GM21447 (cell line): Measurements from ENCODE around the gene LIPG.

ENCODE experiments used
- ATAC-seq: cut with Tn5 transposase; IDR thresholded peaks from one replicate; pipeline ENCODE4 v1.9.1; 2021; ENCODE audit not compliant: unreplicated experiment

Gene LIPG

DNA sequence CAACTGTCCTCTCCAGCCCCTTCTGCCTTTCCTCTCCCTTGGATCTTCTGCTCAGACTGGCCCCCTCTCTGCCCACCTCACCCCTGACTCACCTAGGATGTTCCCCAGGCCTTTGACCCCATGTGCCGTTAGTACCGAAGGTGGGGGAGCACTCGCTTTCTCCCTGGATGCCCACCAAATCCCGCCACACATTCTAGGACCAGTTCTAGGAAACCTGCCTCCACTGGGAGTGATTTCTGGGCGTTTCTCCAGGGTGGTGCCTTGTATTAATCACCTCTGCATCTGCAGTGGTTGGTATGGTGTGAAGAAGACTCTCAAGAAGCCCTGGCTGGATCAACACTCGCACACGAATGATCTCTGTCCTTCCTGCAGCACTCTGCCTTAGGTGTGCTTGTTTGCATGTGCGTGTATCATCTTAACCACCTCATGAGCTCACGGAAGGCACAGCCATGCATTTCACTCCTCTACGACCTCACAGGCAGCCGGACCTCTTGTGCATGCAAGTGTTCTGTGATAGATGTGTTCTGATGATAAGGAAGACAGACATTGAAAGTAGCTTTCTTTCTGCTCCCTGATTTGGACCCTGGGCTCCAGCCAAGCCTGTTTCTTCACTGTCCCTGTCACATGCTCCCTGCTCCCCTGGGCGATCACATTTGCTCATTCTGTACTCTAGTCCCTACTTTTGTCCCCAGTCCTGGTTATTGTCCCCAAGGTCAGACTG, 69.4 kb downstream of the LIPG start:
- ATAC-seq = no peak

DNA sequence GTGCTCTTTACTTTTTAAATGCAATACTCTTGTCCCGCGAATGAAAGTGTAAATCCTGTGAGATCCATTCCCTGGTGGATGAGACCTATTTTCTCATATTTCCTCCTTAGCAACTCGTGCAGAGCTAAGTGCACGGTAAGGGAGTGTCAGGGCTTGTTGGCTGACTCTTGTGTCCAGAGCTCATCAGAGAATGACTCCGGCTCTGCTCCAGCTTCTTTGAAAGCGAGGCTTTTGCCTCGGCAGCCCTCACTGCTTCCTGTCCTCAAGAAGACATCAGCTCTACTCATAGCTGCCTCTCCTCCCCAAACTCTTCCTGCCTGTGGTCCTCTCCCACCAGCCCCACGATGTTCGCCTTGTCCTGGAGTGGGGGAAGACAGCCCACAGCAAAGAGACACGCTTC, 70.7 kb downstream of the LIPG start:
- no peak for ATAC-seq

DNA sequence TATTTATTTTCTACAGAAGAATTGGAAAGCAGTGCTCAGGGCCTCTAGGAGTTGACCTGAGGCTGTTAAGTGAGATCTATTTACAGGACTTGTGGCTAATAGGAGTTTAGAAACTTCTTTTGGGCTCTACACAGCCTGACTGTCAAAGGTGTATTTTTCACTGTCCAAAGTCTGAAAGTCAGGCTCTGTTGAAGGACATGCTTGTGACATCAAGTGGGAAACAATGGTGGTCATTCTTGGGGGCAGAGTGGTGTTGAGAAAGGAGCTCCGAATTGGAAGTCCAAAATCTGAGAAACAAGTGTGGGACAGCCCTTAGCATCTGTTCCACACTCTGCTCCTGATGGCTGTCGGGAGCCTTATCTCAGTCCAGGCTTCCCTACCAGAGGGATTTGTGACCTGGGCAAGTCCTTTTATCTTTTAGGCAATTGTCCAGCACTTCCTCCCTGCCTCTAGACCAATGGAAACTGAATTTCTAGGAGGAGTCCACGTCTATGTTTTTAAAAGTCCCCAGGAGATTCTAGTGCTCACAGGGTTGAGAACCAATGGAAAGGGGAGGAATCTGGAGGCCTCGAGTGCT, 76.4 kb downstream of the LIPG start:
- no peak for ATAC-seq

DNA sequence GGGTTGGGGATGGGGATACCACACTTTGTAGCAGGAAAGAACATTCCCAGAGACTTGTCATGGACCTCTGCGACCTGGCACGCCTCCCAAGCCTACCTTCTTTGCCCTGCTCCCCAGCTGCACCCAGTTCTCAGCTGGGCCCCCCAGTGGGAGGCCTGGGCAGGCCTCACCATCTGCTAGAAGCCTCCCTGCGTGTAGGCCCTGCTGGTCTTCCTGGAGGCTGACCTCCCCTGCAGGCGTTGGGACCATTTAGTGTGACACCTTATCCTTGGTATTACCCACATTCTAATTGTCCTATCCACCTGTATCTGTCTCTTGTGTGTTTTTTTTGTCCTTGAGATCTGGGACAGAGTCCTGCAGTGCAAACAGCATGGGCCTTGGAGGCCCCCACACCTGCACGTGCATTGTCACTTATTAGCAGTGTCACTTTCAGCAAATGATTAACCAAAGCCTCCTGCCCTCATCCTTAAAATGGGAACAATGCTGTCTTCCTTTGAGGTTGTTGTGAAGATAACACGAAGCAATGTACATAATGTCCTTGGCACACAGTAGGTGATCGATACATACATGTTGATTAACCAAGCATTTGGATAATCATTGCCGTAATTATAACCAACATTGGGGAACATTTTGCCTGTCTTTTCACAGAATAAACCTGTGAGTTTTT, 77.2 kb downstream of the LIPG start:
- ATAC-seq = no peak

DNA sequence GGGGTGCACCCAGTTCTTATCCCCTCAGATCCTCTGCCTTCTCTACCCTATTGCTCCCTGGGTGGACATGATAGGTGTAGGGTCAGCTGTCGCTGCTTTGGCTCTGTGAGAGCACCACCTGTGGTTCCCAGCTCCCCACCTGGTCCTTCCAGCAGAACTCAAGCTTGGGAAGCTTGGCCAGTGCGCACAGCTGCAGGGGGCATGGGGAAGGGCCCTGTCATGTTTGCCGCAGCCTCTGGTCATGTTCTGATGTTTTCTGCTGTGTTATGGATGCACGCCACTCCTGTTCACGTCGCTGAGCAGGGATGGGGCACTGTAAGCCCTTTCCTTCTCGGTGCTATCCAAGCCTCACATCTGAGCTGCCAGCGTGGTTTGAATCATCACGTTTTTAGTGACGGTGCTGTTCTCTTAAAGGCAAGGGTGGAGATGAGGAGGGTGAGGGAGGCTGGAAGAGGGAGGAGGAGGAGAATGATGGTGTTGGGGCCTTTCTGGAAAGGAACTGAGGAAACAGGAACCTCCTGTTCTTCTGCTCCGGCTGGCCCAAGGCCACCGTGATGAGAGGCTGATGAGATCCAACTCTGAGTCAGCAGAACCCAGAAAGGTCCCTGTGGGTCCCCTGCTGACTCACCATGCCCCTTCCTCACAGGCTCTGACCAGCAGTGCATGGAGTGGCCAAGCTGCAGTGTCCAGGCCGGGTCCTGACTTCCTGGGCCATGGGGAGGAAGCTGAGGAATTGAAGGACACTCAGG, 78.0 kb downstream of the LIPG start:
- no peak for ATAC-seq

GRCh38 chr18:49640741-49641140, 78.9 kb downstream of the LIPG start:
- no peak for ATAC-seq

GRCh38 chr18:49645196-49645595, 83.3 kb downstream of the LIPG start:
- ATAC-seq = no peak

- no peak for ATAC-seq
Measured at GRCh38 chr18:49645841-49646351, 84.0 kb downstream of the LIPG start.

DNA sequence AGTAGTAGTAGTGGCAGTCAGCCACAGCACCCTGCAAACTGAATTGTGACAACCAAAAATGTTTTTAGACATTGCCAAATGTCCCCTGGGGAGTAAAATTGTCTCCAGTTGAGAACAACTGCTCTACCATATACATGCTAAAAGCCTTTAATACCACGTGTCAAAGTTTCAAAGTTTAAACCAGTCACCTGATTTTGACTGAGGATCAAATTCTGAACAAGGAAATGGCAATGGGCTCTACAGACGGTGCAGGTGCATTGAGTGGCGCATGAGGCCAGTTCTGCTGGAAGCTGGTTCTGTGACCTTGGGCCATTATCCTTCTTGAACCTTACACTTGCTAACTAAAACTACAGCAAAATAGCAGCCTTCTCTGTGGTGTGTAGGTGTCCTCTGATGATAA, 85.0 kb downstream of the LIPG start:
- no peak for ATAC-seq

DNA sequence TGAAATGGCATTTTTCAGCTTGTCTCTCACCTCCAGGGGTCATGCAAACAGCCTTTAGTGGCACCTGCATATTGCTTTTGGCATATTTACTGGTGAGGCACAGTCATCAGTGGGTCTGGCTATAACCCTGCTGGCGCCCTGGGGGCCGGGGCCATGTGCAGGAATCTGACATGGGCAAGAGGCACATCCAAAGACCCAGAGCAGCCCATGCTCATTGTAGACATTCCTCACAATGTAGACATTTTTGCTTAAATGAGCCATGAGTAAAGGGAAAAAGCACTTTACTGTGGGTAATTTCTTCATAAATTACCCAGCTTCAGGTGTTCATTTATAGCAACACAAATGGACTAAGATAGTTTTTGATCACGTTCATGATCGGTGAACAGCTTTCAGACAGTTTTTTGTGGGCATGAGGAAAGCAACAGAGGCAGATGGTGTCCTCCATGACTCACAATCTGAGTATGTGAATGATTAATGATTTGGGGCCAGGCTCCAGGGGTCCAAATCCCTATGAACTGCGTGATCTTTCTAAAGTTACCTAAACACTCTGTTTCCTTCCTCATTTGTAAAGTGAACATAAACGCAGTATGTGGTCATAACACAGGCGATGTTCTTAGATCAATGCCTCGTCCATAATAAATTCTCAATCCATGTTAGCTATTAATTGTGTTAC, 85.8 kb downstream of the LIPG start:
- no peak for ATAC-seq

DNA sequence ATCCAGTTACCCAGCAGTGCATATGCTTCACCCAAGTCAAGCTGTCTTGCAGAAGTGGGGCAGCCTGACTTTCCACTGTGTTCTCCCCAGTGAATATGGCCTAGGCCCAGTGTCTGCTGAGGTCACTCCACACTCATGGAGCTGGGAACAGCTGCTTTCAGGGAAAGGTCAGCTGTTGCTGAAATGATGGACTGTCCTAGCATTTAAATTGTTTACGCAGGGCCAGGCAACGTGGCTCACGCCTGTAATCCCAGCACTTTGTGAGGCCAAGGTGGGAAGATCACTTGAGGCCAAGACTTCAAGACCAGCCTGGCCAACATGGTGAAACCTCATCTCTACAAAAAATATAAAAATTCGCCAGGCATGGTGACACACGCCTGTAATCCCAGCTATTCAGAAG, 86.5 kb downstream of the LIPG start:
- no peak for ATAC-seq
